NCI-H2081 (cell line): ENCODE measurements around the gene NUDT2.
"Not testable (repeated sequence)": the region's sequence is repeated elsewhere in the genome, so short reads cannot be mapped to it uniquely, and the experiment has no call there.

Experiments
- DNase-seq, 2 experiments: peaks; one replicate each; lab custom pipeline; 2025; lab: John Stamatoyannopoulos, UW

Gene NUDT2

DNA sequence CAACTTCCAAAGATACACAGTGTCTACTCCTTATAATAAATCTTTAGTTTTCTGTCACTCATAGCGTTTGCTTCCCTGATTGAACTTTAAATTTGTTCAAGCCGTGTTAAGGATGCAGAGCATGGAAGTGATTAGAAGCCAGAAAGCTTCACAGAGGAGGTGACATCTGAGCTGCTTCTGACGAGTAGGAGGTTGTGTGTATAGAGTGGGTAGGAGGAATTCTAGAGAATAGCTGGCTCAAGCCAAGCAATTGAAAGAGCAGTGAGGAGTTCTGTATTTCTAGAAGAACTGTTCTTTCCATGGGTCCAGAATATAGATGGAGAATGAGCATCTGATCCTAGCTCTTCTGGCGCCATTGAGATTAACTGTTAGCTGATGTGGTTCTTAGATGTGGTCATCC is 6.0 kb downstream of the NUDT2 start:
- no peak for DNase-seq

DNA sequence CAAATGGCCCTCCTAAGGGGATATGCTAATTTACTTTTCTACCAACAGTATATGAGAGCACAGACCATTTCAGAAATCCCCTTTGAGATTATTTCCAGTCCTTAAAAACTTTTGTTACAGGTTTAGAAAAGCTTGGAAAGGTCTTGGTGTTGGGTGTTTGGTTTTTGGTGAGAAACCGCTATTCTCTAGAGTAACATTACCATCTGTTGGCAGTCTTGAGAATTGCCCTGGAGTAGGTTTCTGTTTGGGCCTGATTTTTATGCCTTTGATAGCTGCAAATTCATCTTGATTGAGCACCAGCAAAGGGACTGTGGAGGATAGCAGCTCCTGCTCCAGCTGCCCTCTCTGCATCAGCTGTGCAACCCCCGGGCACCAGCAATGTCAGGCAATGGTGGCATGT is 8.0 kb downstream of the NUDT2 start:
- no peak for DNase-seq

DNA sequence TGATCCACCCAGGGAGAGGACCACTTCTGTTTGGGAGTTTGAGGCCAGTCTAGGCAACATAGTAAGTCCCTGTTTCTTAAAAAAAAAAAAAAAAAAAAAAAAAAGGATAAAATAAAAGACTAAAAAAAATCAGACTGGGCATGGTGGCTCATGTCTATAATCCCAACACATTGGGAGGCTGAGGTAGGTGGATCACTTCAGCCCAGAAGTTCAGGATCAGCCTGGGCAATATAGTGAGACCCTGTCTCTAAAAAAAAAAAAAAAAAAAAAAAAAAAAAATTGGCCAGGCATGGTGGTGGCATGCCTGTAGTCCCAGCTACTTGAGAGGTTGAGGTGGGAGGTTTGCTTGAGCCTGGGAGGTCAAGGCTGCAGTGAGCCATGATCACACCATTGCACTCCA is 8.7 kb downstream of the NUDT2 start:
- not testable (repeated sequence) for DNase-seq

DNA sequence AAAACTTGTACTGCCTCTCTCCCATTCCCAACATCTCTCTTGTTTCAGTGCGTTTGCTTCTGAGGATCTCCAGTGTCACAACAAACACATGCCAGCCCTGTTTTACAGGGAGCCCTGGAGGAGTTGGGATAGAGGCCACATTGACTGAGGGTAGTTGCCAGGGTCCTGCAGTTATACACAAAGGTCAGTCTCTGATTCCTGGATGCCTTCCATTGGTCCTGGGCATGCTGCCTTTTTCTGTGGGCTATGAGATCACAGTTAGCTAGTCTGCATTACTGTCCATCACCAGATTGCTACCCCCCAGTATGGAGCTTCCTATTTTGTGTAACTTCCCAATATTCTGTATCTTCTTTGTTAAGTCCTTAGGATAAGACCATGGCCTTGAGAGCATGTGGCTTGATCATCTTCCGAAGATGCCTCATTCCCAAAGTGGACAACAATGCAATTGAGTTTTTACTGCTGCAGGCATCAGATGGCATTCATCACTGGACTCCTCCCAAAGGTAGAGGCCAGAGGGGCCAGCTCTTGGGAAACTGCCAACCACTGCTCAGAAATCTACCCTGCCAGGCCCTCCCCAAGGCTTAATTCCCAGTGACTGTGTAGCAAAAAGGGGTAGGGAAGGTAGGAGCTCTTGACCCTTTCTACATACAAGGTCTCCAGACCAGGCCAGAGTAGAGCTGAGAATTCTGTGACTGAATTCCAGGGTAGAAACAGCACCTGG is 9.5 kb downstream of the NUDT2 start:
- no peak for DNase-seq

DNA sequence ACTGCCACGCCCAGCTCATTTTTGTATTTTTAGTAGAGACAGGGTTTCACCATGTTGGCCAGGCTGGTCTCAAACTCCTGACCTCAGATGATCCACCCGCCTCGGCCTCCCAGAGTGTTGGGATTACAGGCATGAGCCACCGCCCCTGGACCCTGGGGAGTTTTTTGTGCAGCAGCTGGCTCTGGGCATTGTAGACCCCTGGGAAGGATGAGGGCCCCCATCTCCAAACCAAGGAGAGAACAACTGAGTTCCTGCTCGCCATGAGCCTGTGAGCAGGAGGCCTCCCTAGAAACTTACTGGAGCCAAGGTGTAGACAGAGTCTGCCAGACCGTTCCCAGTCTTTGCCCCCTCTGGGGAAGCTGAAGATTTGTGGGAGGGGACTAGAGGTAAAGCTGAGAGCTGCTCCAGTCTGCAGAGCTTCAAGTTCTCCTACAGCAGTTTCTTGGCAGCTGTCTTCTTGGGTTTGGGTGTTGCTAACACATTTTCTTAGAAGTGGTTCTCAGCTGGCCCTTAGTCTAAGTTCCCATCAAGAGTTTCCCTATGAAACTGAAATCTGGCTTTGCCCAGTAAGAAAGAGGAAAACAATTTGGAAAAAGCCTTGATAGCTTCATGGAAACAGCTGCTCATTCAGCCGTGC is 12.4 kb downstream of the NUDT2 start:
- DNase-seq, result no peak

DNA sequence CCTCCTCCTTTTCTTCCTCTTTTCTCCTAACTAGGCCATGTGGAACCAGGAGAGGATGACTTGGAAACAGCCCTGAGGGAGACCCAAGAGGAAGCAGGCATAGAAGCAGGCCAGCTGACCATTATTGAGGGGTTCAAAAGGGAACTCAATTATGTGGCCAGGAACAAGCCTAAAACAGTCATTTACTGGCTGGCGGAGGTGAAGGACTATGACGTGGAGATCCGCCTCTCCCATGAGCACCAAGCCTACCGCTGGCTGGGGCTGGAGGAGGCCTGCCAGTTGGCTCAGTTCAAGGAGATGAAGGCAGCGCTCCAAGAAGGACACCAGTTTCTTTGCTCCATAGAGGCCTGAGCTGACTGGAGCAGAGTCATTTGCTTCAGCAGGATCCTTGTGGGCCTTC is 13.7 kb downstream of the NUDT2 start:
- DNase-seq, result no peak

DNA sequence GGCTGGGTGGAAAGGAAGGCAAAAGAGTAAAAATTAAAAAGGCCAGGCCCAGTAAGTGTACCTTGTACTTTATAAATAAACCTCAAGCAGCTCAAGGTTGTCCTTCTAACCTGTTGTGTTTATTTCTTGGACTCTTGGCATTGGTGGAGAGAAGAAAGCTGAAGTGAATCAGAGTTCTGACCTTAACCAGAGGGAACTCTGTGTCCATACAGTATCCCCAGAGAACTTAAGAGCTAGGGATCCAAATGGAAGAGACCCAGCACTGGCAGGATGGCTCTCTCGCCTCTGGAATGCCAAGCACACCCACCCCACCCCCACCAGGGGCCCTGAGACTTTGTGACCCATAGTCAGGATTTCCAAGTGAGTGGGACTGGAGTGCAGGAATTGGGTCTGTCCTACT is 14.2 kb downstream of the NUDT2 start:
- no peak for DNase-seq

DNA sequence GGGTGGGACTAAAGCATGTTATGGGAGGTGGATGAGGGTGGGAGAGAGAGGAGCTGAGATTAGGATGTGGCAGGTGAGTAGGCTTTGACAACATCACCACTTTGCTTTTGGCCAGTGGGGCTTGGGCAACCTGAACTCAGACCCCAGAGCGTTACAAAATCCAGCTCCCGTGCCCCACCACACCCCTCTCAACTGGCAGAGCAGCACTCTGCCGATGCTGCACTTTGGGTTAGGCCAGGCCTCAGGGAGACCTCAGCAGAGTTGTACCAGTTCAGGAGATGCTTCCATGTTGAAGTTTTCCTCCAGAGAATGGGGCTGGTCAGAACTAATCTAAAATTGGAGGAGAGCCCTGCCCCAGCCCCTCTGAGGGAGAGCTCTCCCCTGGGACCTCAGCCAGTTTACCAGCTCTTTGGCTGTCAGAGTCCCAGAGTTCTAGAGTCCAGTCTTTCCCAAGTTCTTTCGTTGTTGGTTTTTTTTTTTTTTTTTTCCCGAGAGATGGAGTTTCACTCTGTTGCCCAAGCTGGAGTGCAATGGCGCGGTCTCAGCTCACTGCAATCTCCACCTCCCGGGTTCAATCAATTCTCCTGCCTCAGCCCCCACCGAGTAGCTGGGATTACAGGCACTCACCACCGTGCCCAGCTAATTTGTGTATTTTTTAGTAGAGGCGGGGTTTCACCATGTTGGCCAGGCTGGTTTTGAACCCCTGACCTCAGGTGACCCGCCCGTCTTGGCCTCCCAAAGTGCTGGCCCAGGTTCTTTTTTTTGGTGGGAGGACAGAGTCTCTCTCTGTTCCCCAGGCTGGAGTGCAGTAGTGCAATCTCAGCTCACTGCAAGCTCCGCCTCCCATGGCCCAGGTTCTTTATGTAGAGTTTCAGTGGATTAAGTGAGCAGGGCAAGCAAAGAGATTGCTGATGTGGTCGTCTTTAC is 17.8 kb downstream of the NUDT2 start:
- DNase-seq, result no peak

DNA sequence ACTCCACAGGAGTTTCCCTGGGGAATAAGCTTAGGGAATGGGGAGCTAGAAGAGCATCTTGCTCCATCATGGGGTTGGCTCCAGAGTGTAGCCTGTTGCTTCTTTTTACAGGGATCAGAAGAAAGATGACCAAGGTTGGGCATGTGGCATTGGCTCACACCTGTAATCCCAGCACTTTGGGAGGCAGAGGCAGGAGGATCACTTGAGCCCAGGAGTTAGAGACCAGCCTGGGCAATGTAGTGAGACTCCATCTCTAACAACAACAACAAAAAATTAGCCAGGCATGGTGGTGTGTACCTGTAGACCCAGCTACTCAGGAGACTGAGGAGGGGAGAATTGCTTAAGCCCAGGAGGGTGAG is 18.4 kb downstream of the NUDT2 start:
- no peak for DNase-seq

DNA sequence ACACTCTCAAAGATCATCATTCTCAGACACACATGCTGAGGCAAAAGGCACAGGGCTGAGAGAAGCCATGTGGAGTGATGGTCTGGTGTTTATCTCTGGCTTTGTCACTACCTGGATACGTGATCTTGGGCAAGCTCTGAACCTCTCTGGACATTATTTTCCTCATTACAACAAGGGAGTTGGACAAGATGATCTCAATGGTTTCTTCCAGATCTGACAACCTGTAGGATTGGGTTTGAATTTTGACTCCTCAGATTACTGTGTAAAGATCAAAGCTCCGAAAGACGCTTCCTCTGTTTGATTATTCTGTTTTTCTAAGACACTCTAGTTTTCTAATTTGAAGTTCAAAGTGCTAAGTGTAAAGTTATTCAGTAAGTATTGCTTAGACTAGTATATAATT is 20.0 kb downstream of the NUDT2 start:
- no peak for DNase-seq

DNA sequence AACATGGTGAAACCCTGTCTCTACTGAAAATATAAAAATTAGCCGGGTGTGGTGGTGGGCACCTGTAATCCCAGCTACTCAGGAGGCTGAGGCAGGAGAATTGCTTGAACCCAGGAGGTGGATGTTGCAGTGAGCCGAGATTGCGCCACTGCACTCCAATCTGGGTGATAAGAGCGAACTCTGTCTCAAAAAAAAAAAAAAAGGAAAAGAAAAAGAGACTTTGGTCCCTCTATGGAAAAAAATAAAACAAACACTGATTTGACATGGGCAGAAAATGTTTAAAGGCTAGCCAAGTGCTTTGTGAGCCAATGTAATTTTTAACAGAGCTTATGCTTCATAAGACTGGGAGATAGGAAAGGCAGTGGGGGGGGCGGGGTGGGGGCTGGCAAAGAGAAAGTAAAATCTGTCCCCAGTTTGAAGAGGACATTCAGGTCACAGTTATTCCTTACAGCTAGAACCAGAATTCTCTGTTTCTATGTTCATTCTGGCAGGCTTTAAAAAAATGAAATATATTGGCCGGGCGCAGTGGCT is 22.8 kb downstream of the NUDT2 start:
- DNase-seq, result not testable (repeated sequence)

DNA sequence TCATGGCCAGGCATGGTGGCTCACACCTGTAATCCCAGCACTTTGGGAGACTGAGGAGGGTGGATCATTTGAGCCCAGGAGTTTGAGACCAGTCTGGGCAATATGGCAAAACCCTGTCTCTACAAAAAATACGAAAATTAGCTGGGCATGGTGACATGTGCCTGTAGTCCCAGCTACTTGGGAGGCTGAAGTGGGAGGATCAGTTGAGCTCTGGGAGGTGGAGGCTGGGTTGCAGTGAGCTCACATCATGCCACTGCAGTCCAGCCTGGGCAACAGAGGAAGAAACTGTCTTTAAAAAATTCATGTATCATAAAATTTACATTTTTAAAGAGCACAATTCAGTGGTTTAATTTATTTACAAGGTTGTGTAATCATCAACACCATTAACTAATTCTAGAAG is 23.6 kb downstream of the NUDT2 start:
- DNase-seq, result not testable (repeated sequence)

DNA sequence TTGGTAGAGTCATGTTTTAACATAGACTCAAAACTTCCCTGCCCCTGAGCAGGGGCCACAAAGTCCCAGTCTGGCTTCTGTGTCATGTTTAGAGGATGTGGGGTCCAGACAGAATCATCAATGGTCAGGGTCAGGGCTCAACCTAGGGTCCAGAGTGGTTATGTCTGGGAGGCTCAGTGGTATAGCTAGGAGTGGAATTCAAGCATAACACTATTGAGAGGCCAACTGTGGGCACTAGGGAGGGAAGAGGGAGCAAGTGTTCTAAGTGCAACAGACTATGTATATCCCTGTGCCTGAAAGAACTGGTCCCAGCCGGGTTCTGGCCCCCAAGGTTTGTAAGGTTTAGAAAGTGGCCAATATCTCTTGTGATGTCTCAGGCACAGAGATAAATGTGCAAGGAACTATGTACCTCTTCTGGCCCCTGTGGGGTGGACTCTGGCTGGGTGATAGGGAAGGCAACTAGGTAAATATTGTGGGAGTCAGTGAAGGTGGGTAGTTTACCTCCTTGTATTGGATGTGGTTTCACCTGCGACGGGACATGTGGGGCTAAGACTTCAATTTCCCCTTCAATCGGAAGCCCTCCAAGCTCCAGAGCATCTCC is 33.3 kb downstream of the NUDT2 start:
- no peak for DNase-seq

DNA sequence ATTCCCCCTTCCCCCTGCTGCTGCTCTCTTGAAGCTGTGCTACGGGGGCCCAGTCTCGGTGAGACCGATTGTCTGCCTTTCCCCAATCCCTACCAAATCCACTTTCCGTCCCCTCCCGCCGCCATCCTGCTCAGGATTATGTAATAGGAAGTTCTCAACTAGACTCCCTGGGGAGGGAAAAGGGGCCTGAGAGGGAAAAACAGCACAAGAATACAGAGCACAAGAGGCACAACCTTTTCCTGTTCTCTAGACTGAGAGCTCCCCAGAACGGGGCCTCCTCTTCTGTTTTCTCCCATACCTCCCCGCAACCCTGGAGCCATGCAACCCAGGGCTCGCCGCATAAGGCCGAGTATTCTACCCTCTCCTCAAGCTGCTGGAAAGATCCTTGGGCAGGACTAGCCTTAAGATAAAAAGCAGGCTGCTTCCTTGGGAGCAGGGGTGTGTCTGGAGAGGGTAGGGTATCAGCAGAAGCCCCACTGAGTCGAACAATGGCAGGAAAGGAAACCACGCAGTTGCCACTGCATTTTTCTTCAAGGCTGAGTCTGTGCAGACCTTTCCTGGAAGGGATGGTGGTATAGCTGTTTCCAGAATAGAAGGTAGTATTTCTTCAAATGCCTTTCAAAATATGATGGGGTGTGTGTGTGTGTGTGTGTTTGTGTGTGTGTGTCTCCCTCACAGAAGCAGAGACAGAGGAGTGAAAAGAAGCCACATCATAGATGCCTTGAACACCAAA is 34.4 kb downstream of the NUDT2 start:
- DNase-seq, result no peak

DNA sequence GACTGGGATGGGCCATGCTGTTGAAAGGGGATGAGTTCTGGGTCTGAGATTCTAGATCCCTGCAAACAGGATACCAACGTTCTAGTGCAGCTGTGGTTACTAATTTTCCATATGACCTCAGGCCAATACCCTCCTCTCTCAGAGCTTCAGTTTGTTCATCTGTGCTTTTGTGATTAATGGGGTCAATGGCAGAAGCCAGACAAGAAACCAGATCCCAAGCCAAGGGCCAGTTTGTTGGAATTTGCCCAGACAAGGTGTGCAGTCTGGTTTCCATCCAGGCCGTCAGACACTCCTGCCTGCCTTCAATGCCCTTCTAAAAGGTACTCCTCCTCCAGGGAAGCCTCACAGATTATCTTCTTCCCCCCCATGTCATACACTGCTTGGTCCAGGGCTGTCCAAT is 35.9 kb downstream of the NUDT2 start:
- no peak for DNase-seq

DNA sequence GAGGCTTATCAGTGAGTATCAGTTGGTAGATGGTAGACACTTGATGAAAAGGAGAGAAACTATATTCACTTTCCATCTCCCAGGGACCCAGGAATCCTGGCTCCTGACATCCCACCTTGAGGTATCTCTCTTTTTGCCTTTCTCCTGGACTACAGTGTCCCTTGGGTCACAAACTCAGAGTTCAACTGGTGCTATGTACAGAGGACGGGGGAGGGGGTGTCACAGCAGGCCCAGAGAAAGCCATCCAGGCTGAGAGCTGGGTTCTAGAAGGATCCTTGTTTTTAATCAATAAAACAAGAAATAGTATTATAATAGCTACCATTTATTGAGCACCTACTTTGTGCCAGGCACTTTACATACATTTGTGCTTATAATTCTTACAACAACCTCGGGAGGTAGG is 37.0 kb downstream of the NUDT2 start:
- DNase-seq, result no peak

DNA sequence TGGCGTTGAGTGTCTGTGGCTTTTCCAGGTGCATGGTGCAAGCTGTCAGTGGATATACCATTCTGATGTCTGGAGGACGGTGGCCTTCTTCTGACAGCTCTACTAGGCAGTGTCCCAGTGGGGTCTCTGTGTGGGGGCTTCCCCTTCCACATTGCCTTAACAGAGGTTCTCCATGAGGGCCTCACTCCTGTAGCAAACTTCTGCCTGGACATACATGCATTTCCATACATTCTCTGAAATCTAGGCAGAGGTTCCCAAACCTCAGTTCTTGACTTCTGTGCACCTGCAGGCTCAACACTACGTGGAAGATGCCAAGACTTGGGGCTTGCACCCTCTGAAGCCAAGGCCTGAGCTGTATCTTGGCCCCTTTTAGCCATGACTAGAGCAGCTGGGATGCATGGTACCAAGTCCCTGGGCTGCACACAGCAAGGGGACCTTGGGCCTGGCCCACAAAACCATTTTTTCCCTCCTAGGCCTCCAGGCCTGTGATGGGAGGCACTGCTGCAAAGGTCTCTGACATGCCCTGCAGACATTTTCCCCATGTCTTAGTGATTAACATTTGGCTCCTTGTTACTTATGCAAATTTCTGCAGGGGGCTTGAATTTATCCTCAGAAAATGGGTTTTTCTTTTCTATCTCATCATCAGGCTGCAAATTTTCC is 38.5 kb downstream of the NUDT2 start:
- not testable (repeated sequence) for DNase-seq

DNA sequence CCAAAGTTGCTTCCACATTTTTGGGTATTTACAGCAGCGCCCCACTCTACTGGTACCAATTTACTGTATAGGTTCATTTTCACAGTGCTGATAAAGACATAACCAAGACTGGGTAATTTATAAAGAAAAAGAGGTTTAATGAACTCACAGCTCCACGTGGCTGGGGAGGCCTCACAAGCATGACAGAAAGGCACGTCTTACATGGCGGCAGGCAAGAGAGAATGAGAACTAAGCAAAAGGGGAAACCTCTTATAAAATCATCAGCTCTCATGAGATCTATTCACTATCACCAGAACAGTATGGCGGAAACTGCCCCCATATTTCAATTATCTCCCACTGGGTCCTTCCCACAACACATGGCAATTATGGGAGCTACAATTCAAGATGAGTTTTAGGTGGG is 39.4 kb downstream of the NUDT2 start:
- DNase-seq, result not testable (repeated sequence)

DNA sequence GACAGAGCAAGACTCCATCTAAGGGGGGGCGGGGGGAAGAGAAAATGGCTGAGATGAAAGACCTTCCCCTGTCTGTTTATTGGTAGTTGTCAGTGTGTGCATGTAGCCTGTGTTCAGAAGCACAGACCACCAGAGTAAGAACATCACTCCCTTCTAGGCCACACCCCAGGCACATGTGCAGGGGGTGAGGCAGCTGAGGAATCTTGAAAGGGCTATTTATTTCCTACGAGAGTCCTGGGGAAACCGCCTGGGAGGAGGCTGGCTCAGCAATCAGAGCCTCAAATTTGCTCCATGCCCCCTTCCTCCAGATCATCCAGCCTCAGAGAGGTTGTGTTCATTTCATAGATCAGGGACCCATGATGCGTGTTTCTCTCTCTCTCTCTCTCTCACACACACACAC is 40.3 kb downstream of the NUDT2 start:
- no peak for DNase-seq

DNA sequence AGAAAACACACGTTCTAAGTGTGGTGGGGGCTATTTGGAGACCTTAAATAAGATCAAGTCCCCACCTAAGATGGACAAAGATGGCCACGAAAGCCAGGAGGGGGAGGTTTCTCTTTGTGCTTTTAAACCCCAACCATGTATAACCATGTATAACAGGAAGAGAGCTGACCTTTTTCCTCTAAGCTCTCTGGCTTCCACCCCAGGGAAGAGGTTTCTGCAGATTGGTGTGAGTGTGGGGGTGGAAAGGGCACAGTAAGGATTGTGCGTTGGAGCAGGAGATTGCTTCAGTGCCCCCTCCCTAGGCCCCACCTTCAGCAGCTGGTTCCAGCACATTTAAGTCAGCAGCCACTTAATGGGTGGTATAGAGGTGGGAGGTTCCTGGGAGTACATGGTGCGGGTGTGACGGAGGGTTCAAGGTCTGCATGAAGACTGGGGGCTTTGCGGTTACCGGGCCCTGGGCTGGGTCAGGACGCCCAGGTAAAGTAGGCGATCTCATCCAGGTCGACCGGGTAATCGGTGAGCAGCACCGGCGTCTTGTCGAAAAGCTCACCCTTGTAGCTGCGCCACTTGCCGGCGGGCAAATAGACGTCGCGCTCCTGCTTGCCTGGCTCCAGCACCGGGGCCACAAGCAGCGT is 41.1 kb downstream of the NUDT2 start:
- no peak for DNase-seq
